BJ (cell line): Measurements from ENCODE around the gene GEMIN7. TPM values are rescaled to one million over a fixed set of nuclear protein-coding genes. Genes with fewer than 3 reads are reported as not detected.

Source experiments
- CTCF ChIA-PET: fragments of 350-600 bp; formaldehyde crosslinking; extraction: SDS; loops from one replicate; lab custom pipeline; 2021; ENCODE audit warnings: antibody characterized with exemption, inconsistent platforms; lab: Yijun Ruan, JAX
- POLR2A ChIA-PET: fragments of 300-600 bp; sonication (Branson Sonifier 250); formaldehyde crosslinking; extraction: SDS; loops from one replicate; lab custom pipeline; 2021; ENCODE audit warnings: antibody characterized with exemption; lab: Charles Lee
- DNase-seq: peaks from one replicate; pipeline ENCODE4 v3.0.0-alpha.2; 2011; ENCODE audit warnings: low read depth
- H3K27me3 ChIP-seq: 2 replicates; pipeline ENCODE4 v1.6.0; 2011; ENCODE audit warnings: low read length; ENCODE audit not compliant: control insufficient read depth, insufficient read depth
- H3K36me3 ChIP-seq: 2 replicates; pipeline ENCODE4 v1.5.1; 2011; ENCODE audit warnings: low read length; ENCODE audit not compliant: control insufficient read depth, insufficient read depth
- H3K4me3 ChIP-seq: 2 replicates; pipeline ENCODE4 v1.5.1; 2011; ENCODE audit warnings: low read depth, mild to moderate bottlenecking, control low read depth, low read length
- polyA plus RNA-seq: library from polyadenylated mRNA; depleted of rRNA; stranded (reverse); fragments of >200 nt; gene quantifications from 2 replicates; pipeline ENCODE4 v1.2.3, GENCODE V29; 2011
- TF ChIP-seq, protein P1 (sequence below): IDR thresholded peaks from 2 replicates; pipeline ENCODE4 v1.5.1; 2011; ENCODE audit warnings: low read depth, mild to moderate bottlenecking, control low read depth, inconsistent platforms, low read length, moderate library complexity; ENCODE audit not compliant: insufficient read depth

The GEMIN7 gene
- polyA plus RNA-seq, 1 experiment: 25.0 TPM

- POLR2A ChIA-PET: no interaction called here
- CTCF ChIA-PET: interaction anchor here (1.4 to 2.9 kb wide), 2 partner anchors 10 to 13 kb away, joined by 3 to 13 read pairs; no protein-coding TSS in a partner anchor
- no peak for DNase-seq
- H3K27me3 ChIP-seq: no peaks in the 10 kb centered on the region
- peaks cover 24% of the 10 kb centered on the region for H3K36me3 ChIP-seq
- TF ChIP-seq, protein P1, sequence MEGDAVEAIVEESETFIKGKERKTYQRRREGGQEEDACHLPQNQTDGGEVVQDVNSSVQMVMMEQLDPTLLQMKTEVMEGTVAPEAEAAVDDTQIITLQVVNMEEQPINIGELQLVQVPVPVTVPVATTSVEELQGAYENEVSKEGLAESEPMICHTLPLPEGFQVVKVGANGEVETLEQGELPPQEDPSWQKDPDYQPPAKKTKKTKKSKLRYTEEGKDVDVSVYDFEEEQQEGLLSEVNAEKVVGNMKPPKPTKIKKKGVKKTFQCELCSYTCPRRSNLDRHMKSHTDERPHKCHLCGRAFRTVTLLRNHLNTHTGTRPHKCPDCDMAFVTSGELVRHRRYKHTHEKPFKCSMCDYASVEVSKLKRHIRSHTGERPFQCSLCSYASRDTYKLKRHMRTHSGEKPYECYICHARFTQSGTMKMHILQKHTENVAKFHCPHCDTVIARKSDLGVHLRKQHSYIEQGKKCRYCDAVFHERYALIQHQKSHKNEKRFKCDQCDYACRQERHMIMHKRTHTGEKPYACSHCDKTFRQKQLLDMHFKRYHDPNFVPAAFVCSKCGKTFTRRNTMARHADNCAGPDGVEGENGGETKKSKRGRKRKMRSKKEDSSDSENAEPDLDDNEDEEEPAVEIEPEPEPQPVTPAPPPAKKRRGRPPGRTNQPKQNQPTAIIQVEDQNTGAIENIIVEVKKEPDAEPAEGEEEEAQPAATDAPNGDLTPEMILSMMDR: no peak
- no peak overlapping the region for H3K4me3 ChIP-seq
Observed at GRCh38 chr19:45045671-45046353, 33.2 kb upstream of the GEMIN7 start.

GRCh38 chr19:45046355-45046754 is 32.7 kb upstream of the GEMIN7 start:
- no peak for DNase-seq
- Histone ChIP-seq H3K36me3 (peaks cover 22% of the 10 kb centered on the region), H3K4me3 (no peak overlapping the region), H3K27me3 (no peaks in the 10 kb centered on the region)
- POLR2A ChIA-PET: no interaction called here
- TF ChIP-seq, protein P1: no peak
- CTCF ChIA-PET: interaction anchor here (1.4 to 2.9 kb wide), 2 partner anchors 9 to 13 kb away, joined by 3 to 13 read pairs; no protein-coding TSS in a partner anchor

GRCh38 chr19:45047188-45047797 is 31.8 kb upstream of the GEMIN7 start:
- TF ChIP-seq, protein P1: no peak
- Histone ChIP-seq H3K36me3 (peaks cover 21% of the 10 kb centered on the region), H3K27me3 (no peaks in the 10 kb centered on the region), H3K4me3 (no peak overlapping the region)
- POLR2A ChIA-PET: no interaction called here
- DNase-seq: no peak
- CTCF ChIA-PET: interaction anchor here (0.6 to 2.9 kb wide), 3 partner anchors 8 to 140 kb away, joined by 3 to 13 read pairs (median 3); no protein-coding TSS in a partner anchor

GRCh38 chr19:45049073-45049736 is 29.9 kb upstream of the GEMIN7 start:
- CTCF ChIA-PET: interaction anchor here (0.8 to 3.2 kb wide), 3 partner anchors 9 to 13 kb away, joined by 3 to 15 read pairs (median 9); no protein-coding TSS in a partner anchor
- H3K36me3 ChIP-seq: peaks cover 20% of the 10 kb centered on the region
- no peak for DNase-seq
- POLR2A ChIA-PET: no interaction called here
- TF ChIP-seq, protein P1: no peak
- H3K27me3 ChIP-seq: no peaks in the 10 kb centered on the region
- no peak overlapping the region for H3K4me3 ChIP-seq

GRCh38 chr19:45050036-45050435 is 29.0 kb upstream of the GEMIN7 start:
- TF ChIP-seq, protein P1: no peak
- ChIA-PET POLR2A (no interaction called here), CTCF (interaction anchor here (0.6 to 3.2 kb wide), 3 partner anchors 9 to 242 kb away, joined by 3 to 15 read pairs (median 9); no protein-coding TSS in a partner anchor)
- Histone ChIP-seq H3K27me3 (no peaks in the 10 kb centered on the region), H3K4me3 (no peak overlapping the region), H3K36me3 (peaks cover 15% of the 10 kb centered on the region)
- DNase-seq: no peak
